ENCODE results near the gene GPR137B. TPM values are rescaled to one million over a fixed set of nuclear protein-coding genes. Genes with fewer than 3 reads are reported as not detected.

The GPR137B gene
- total and polyA plus RNA-seq, 2 of the 8 experiments (the other 6 are each of a cell fraction or from before 2014, with no cell fraction given): 6.9 to 7.7 TPM

DNA sequence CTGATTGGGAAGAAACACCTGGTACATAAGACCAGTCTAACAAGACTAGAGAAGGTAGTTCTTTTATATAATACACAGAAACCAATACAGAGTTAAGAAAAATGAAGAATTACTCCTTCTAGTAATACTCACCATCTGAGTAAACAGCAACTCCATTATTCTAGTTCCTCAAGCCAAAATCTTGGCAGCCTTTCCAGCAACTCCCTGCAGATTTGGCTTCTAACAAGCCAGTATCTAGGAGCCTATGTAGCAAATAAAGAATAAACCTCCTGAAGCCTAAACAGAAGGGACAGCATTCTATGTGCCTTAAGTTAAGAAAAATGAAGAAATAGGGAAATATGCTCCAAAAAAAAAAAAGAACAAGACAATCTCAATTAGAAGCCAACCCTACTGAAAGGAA, 114.9 kb downstream of the GPR137B start:
- Histone ChIP-seq H3K18ac (ENCODE audit: extremely low read depth, low read length) (no peak overlapping the region), H2BK15ac (ENCODE audit: low read length) (no peak overlapping the region), H3K79me2 (ENCODE audit: control insufficient read depth in 1 of 2, insufficient read depth in 2 of 2, low read length in 2 of 2) (no peaks in the 10 kb centered on the region), H3K27ac (ENCODE audit: low read depth, low read length) (no peak overlapping the region), H2AFZ (ENCODE audit: low read length) (no peak overlapping the region), H3K23me2 (ENCODE audit: low read depth, low read length) (no peaks in the 10 kb centered on the region), H3K4me1 (replicated peaks in 1 of 4; ENCODE audit: control insufficient read depth in 3 of 4, insufficient read depth in 4 of 4, low read length in 3 of 4) (no peaks in the 10 kb centered on the region), H3K14ac (ENCODE audit: insufficient read length) (no peak overlapping the region), H3K4me2 (ENCODE audit: insufficient read depth in 1 of 2, low read depth in 2 of 2, low read length in 2 of 2) (no peak overlapping the region), H3K23ac (ENCODE audit: insufficient read length) (no peak overlapping the region), H4K8ac (ENCODE audit: extremely low read depth, insufficient read depth, low read length) (no peak overlapping the region), H3K4ac (replicated peaks; ENCODE audit: insufficient read length, low read depth, low read length) (no peak overlapping the region), H3K79me1 (ENCODE audit: low read depth, low read length) (no peaks in the 10 kb centered on the region), H4K20me1 (replicated peaks in 1 of 2; ENCODE audit: control insufficient read depth in 1 of 2, insufficient read depth in 2 of 2, low read length in 2 of 2) (no peaks in the 10 kb centered on the region), H3K27me3 (replicated peaks in 1 of 4; ENCODE audit: control insufficient read depth in 3 of 4, extremely low read depth in 1 of 4, insufficient read depth in 3 of 4, low read length in 3 of 4) (no peaks in the 10 kb centered on the region; a peak in 1 of 7 replicates), H2BK20ac (ENCODE audit: low read length) (no peak overlapping the region), H3K36me3 (ENCODE audit: control insufficient read depth in 2 of 4, insufficient read depth in 4 of 4, low read length in 3 of 4) (peaks cover 0 to 2% (median 0%) of the 10 kb centered on the region in 4 experiments; a peak in 1 of 8 replicates), H3K4me3 (ENCODE audit: extremely low read depth in 1 of 4, insufficient read depth in 2 of 4, low read depth in 3 of 4, low read length in 4 of 4) (no peak overlapping the region), H4K91ac (replicated peaks; ENCODE audit: insufficient read length, low read length) (no peak overlapping the region), H2BK120ac (replicated peaks; ENCODE audit: low read depth, low read length) (no peak overlapping the region), H3K56ac (replicated peaks; ENCODE audit: insufficient read length, low read depth, low read length) (no peak overlapping the region), H3K9ac (replicated peaks in 1 of 4; ENCODE audit: extremely low read depth in 1 of 4, low read depth in 3 of 4, low read length in 3 of 4) (no peak overlapping the region), H2BK12ac (ENCODE audit: low read depth, low read length) (no peak overlapping the region), H3K9me3 (ENCODE audit: insufficient read depth in 2 of 2, low read depth in 1 of 2, low read length in 1 of 2) (peaks cover 3% of the 10 kb centered on the region in 2 experiments; a peak in 1 of 4 replicates), H4K5ac (ENCODE audit: insufficient read length, low read depth, low read length) (no peak overlapping the region), H2BK5ac (ENCODE audit: low read depth, low read length) (no peak overlapping the region), H2AK5ac (ENCODE audit: low read depth, low read length) (no peak overlapping the region)
- FAIRE-seq (no peak), DNase-seq (ENCODE audit: low read depth in 1 of 2, low spot score in 2 of 2) (no peak)
- ChIA-PET POLR2A (ENCODE audit: partially characterized antibody) (no interaction called here), CTCF (ENCODE audit: partially characterized antibody) (no interaction called here)
- TF ChIP-seq GABPA (IDR thresholded peaks at IDR 0.05; ENCODE audit: borderline replicate concordance, insufficient read depth, low read length) (no peak), SUZ12 (IDR thresholded peaks at IDR 0.05; ENCODE audit: low read length) (no peak), BRCA1 (IDR thresholded peaks at IDR 0.05; ENCODE audit: low read depth, low read length) (no peak), ASH2L (IDR thresholded peaks at IDR 0.05; ENCODE audit: low read length) (no peak), ZNF274 (IDR thresholded peaks at IDR 0.05; ENCODE audit: borderline replicate concordance, extremely low read depth, low read length) (no peak), CEBPB (IDR thresholded peaks at IDR 0.05; ENCODE audit: low read depth, low read length) (no peak), RXRA (IDR thresholded peaks at IDR 0.05; ENCODE audit: insufficient read depth, low read depth, low read length) (no peak), CBX8 (IDR thresholded peaks at IDR 0.05; ENCODE audit: borderline replicate concordance, low read depth, low read length) (no peak)
